ENCODE results near the gene LRRTM4. TPM values are rescaled to one million over a fixed set of nuclear protein-coding genes. Genes with fewer than 3 reads are reported as not detected.
"Not testable (repeated sequence)": the region's sequence is repeated elsewhere in the genome, so short reads cannot be mapped to it uniquely, and the experiment has no call there.

Gene LRRTM4
- total RNA-seq, 1 experiment from 2014 or later = 0.13 TPM

DNA sequence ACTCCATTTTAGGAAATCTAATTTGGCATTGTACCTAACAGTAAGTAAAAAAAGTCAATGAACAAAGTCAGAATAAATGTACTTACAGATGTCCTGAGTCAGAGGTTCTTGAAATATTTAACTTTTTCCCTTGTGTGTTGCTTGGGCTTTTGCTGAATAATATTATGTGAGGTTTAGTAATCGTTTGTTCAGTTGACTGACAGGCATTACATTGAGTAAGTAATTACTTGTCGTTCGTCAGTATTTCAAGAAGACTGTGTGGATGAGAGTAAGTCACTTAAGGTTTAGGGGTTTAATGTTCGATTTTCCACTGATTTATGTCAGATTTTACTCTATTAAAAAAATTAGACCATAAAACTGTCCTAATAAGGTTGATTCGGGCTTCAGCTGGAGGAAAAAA, 342.9 kb downstream of the LRRTM4 start:
- no peaks in the 10 kb centered on the region for H3K36me3 ChIP-seq (ENCODE audit: insufficient read depth, low read length, poor library complexity, severe bottlenecking)
- TF ChIP-seq CTCF (conservative IDR thresholded peaks at IDR 0.05; ENCODE audit: low read depth, low read length) (no peak), EZH2 (IDR thresholded peaks at IDR 0.05; ENCODE audit: borderline replicate concordance, low read depth, low read length, poor library complexity, severe bottlenecking) (no peak)
- POLR2A ChIA-PET (ENCODE audit: low non-redundant PET) = no interaction called here
- H3K27me3 ChIP-seq (replicated peaks; ENCODE audit: insufficient read depth, low read depth, low read length, poor library complexity) = no peaks in the 10 kb centered on the region
- intact Hi-C loops (cut with micrococcal nuclease; ENCODE audit: unreplicated experiment) = no loop called here
- no peak overlapping the region for H3K4me3 ChIP-seq (ENCODE audit: low read depth, low read length, poor library complexity, severe bottlenecking)
- no peaks in the 10 kb centered on the region for H3K9me3 ChIP-seq (ENCODE audit: low read depth, low read length, poor library complexity, severe bottlenecking)
- DNase-seq (ENCODE audit: low spot score) = no peak
- BruUV-seq (replicated peaks) = no TSS peak
- no peaks in the 10 kb centered on the region for H3K4me1 ChIP-seq (ENCODE audit: insufficient read depth, low read length, poor library complexity, severe bottlenecking)
- CTCF ChIA-PET = no interaction called here
- no peak overlapping the region for H3K27ac ChIP-seq (ENCODE audit: low read depth, low read length, poor library complexity, severe bottlenecking)

- H3K27ac ChIP-seq (ENCODE audit: low read depth, low read length, poor library complexity, severe bottlenecking); BruUV-seq (replicated peaks); DNase-seq (ENCODE audit: low spot score); H3K27me3 ChIP-seq (replicated peaks; ENCODE audit: insufficient read depth, low read depth, low read length, poor library complexity); H3K4me3 ChIP-seq (ENCODE audit: low read depth, low read length, poor library complexity, severe bottlenecking); H3K36me3 ChIP-seq (ENCODE audit: insufficient read depth, low read length, poor library complexity, severe bottlenecking); H3K9me3 ChIP-seq (ENCODE audit: low read depth, low read length, poor library complexity, severe bottlenecking); intact Hi-C loops (cut with micrococcal nuclease; ENCODE audit: unreplicated experiment); CTCF ChIA-PET; POLR2A ChIA-PET (ENCODE audit: low non-redundant PET); H3K4me1 ChIP-seq (ENCODE audit: insufficient read depth, low read length, poor library complexity, severe bottlenecking): not testable (repeated sequence)
Measured at GRCh38 chr2:77175266-77175780, 346.9 kb downstream of the LRRTM4 start.

- POLR2A ChIA-PET (ENCODE audit: low non-redundant PET) = no interaction called here
- Histone ChIP-seq H3K4me3 (ENCODE audit: low read depth, low read length, poor library complexity, severe bottlenecking) (no peak overlapping the region), H3K9me3 (ENCODE audit: low read depth, low read length, poor library complexity, severe bottlenecking) (no peaks in the 10 kb centered on the region), H3K4me1 (ENCODE audit: insufficient read depth, low read length, poor library complexity, severe bottlenecking) (no peaks in the 10 kb centered on the region), H3K27ac (ENCODE audit: low read depth, low read length, poor library complexity, severe bottlenecking) (no peak overlapping the region), H3K36me3 (ENCODE audit: insufficient read depth, low read length, poor library complexity, severe bottlenecking) (no peaks in the 10 kb centered on the region), H3K27me3 (replicated peaks; ENCODE audit: insufficient read depth, low read depth, low read length, poor library complexity) (no peaks in the 10 kb centered on the region)
- TF ChIP-seq EZH2 (IDR thresholded peaks at IDR 0.05; ENCODE audit: borderline replicate concordance, low read depth, low read length, poor library complexity, severe bottlenecking) (no peak), CTCF (conservative IDR thresholded peaks at IDR 0.05; ENCODE audit: low read depth, low read length) (no peak)
- CTCF ChIA-PET = no interaction called here
- intact Hi-C loops (cut with micrococcal nuclease; ENCODE audit: unreplicated experiment) = no loop called here
- no TSS peak for BruUV-seq (replicated peaks)
- no peak for DNase-seq (ENCODE audit: low spot score)
Measured at GRCh38 chr2:77169426-77169825, 352.8 kb downstream of the LRRTM4 start.

GRCh38 chr2:77164021-77164420, 358.2 kb downstream of the LRRTM4 start:
- POLR2A ChIA-PET (ENCODE audit: low non-redundant PET); intact Hi-C loops (cut with micrococcal nuclease; ENCODE audit: unreplicated experiment); H3K4me3 ChIP-seq (ENCODE audit: low read depth, low read length, poor library complexity, severe bottlenecking); H3K9me3 ChIP-seq (ENCODE audit: low read depth, low read length, poor library complexity, severe bottlenecking); CTCF ChIA-PET; H3K27ac ChIP-seq (ENCODE audit: low read depth, low read length, poor library complexity, severe bottlenecking); H3K36me3 ChIP-seq (ENCODE audit: insufficient read depth, low read length, poor library complexity, severe bottlenecking); H3K27me3 ChIP-seq (replicated peaks; ENCODE audit: insufficient read depth, low read depth, low read length, poor library complexity); H3K4me1 ChIP-seq (ENCODE audit: insufficient read depth, low read length, poor library complexity, severe bottlenecking); BruUV-seq (replicated peaks); DNase-seq (ENCODE audit: low spot score): not testable (repeated sequence)

Measured in A673 (cell line).